Epithelial cell of proximal tubule (primary cell): ENCODE measurements around the gene ACTR3C. TPM values are rescaled to one million over a fixed set of nuclear protein-coding genes. Genes with fewer than 3 reads are reported as not detected.

Experiments used
- DNase-seq: peaks from one replicate; pipeline ENCODE4 v3.0.0-alpha.2; 2011; ENCODE audit warnings: low read depth
- H3K4me3 ChIP-seq: 2 replicates; pipeline ENCODE4 v1.5.1; 2011; ENCODE audit warnings: low read depth, mild to moderate bottlenecking, low read length
- total RNA-seq: library from RNA; depleted of rRNA; stranded (reverse); fragments of >200 nt; gene quantifications from 2 replicates; pipeline ENCODE4 v1.2.3, GENCODE V29; 2015
- TF ChIP-seq, protein P1 (sequence below): conservative IDR thresholded peaks from 2 replicates; pipeline ENCODE4 v1.5.1; 2012; ENCODE audit warnings: low read depth, mild to moderate bottlenecking, low read length

Gene ACTR3C
- total RNA-seq, 1 donor from 2014 or later = 22.1 TPM

DNA sequence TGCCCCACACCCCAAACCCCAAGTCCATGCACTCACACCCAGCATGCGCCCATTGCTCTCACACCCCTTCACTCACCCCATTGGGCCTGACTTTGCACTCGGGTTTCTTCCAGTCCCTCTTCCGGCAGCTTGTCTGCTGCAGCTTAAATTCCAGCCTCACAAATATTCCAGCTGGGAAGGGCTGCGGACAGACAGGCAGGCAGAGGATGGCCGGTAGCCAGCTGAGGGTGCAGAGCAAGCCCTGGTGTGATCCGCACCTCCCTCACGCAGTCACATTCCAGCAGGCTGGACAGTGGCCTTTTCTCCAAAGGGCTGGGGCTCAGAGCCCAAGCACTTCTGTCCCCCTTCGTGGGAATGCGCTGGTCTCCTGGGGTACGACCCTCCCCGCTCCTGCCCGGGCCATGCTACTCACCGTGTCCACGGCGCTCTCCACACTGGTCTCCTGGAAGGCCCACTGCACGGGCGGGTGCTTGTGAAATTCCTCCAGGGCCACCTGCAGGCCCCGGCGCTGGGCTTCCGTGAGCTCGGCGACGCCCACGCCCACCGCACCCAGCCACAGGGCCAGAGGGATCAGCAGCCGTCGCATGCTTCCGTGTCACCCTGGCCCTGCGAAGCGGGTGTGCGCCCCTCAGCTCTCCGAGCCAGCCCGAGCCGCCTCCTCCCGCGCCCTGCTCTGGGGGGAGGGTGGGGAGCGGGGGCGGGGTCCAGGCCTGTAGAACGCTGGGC, 16.8 kb upstream of the ACTR3C start:
- H3K4me3 ChIP-seq = peak overlapping the region; percentile 54
- no peak for DNase-seq
- TF ChIP-seq, protein P1, sequence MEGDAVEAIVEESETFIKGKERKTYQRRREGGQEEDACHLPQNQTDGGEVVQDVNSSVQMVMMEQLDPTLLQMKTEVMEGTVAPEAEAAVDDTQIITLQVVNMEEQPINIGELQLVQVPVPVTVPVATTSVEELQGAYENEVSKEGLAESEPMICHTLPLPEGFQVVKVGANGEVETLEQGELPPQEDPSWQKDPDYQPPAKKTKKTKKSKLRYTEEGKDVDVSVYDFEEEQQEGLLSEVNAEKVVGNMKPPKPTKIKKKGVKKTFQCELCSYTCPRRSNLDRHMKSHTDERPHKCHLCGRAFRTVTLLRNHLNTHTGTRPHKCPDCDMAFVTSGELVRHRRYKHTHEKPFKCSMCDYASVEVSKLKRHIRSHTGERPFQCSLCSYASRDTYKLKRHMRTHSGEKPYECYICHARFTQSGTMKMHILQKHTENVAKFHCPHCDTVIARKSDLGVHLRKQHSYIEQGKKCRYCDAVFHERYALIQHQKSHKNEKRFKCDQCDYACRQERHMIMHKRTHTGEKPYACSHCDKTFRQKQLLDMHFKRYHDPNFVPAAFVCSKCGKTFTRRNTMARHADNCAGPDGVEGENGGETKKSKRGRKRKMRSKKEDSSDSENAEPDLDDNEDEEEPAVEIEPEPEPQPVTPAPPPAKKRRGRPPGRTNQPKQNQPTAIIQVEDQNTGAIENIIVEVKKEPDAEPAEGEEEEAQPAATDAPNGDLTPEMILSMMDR = no peak

DNA sequence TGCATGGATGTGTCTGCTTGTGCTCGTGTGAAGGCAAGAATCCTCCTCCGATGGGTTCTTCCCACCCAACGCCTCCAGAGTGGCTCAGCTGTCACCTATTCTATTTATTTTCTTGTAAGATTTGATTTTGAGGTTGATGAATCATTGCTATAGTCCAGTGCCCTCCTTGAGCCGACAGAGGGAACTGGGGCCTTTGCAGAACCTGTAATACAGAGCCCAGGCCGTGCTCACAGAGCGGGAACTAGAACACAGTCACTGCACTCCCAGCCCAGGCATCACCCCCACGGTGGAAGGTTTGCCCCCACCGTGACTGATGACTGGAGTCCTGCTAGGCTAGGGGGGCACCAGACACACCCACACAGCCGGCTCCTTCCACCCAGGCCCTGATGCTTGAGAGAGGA, 16.1 kb upstream of the ACTR3C start:
- TF ChIP-seq, protein P1 = peak; percentile 6
- H3K4me3 ChIP-seq = peak overlapping the region; percentile 54
- DNase-seq = peak; percentile 57

DNA sequence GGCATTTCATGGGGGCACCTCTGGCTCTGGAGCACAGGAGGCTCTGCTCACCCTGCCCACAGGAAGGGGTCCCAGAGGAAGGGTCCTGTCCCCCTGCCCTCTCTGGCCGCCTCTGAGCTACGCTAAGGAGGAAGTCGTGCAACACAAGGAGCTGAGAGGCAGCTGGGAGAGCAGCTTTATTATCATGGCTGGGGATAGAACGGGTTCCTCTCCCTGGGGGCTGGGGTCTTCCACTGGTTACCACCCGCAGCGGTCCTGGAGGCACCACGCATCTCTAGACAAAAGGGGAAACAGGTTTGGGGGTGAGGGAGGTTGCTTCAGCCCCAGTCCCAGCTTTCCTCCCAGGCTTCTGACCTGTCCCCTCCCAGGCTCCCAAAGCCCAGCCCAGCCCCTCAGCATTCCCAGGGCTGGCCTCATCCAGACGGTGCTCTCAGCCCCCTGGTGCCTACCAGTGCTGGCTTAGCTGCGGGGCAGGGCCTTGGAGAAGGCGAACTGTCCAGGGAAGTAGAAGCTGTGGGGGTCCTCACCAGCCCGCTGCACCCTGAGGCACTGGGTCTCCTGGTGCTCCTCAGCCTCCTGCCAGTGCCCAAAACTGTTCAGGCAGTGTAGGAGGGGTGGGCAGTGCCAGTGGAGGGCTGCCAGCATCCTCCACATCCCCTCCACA, 15.0 kb upstream of the ACTR3C start:
- no peak overlapping the region for H3K4me3 ChIP-seq
- DNase-seq = no peak
- TF ChIP-seq, protein P1 = no peak

DNA sequence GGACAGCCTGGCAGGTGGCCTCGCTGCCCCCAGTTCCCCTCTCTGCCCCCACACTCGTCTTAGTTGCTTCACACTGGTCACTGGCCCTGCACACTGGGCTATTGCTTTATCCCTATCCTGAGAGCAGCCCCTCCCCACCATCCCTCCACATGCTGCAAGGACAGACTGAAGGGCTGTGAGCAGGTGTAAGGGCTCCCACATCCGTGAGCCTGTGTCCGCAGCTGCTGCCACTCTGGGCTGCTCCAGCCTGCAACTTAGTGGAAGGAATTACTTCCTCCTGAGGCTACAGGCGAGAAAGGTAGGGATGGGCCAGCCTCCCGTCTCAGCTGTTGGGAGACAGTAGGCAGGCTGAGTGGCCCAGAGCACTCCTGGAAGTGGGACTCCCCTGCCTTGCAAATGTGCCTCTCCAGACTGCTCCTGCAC, 14.3 kb upstream of the ACTR3C start:
- DNase-seq = no peak
- no peak overlapping the region for H3K4me3 ChIP-seq
- TF ChIP-seq, protein P1 = no peak

DNA sequence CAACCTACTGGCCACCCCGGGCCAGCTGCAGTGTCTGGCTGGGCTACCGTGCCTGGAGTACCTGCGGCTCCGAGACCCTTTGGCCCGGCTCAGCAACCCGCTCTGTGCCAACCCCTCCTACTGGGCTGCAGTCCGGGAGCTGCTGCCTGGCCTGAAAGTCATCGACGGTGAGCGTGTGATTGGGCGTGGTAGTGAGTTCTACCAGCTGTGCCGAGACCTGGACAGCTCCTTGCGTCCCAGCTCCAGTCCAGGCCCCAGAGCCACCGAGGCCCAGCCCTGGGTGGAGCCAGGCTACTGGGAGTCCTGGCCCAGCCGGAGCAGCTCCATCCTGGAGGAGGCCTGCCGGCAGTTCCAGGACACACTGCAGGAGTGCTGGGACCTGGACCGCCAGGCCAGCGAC, 13.8 kb upstream of the ACTR3C start:
- DNase-seq = no peak
- TF ChIP-seq, protein P1 = no peak
- no peak overlapping the region for H3K4me3 ChIP-seq

DNA sequence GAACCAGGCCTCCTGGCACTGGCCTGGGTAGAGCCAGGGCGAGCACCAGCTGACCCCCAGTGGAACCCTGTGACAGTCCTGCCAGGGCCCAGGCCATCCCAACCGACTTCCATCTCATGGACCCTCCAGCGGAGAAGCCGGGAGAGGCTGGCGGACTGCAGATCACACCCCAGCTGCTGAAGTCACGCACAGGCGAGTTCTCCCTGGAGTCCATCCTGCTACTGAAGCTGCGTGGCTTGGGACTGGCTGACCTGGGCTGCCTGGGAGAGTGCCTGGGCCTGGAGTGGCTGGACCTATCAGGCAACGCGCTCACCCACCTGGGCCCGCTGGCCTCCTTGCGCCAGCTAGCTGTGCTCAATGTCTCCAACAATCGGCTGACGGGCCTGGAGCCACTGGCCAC, 13.4 kb upstream of the ACTR3C start:
- TF ChIP-seq, protein P1 = no peak
- DNase-seq = no peak
- H3K4me3 ChIP-seq = no peak overlapping the region

DNA sequence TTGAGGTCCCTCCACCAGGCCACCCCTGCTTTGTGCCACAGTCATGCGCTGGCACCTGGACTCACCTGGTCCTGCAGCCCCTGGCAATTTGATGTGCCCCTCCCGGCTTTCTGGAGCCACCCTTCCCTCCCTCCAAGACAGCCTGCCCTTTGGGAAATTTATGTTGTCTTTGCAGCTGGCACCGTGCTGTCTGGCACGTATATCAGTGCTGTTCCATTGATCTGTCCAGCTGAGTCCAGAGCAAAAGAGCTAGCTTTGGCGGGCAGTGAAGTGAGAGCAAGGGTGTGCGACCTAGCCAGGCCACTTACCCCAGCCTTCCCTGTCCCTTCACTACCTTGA, 12.4 kb upstream of the ACTR3C start:
- H3K4me3 ChIP-seq = no peak overlapping the region
- no peak for DNase-seq
- TF ChIP-seq, protein P1 = no peak
